Stomach (tissue), 9 donors: Measurements from ENCODE around the gene KIRREL3. TPM values are rescaled to one million over a fixed set of nuclear protein-coding genes. Genes with fewer than 3 reads are reported as not detected.

Experiments
- DNase-seq, 2 donors: peaks; one replicate each; pipeline versions ENCODE4 v3.0.0 to v3.0.0-alpha.2; 2013 to 2019
- H3K27ac ChIP-seq, 5 donors: fragments of 200-600 bp in 4 of 5; sonication (generic) in 4 of 5; one replicate each; pipeline ENCODE4 v1.5.1; 2013 to 2019; ENCODE audit warnings: mild to moderate bottlenecking in 1 of 5, moderate library complexity in 1 of 5
- H3K27me3 ChIP-seq, 3 donors: fragments of 200-600 bp; sonication (generic); one replicate each; pipeline ENCODE4 v1.5.1; 2017 to 2019; ENCODE audit warnings: mixed run types in 1 of 3
- H3K36me3 ChIP-seq, 4 donors: fragments of 200-600 bp; sonication (generic); 1 replicate in 3 of 4; 2 replicates in 1 of 4; pipeline ENCODE4 v1.5.1; 2016 to 2019
- H3K4me1 ChIP-seq, 4 donors: fragments of 200-600 bp; sonication (generic); one replicate each; pipeline ENCODE4 v1.5.1; 2016 to 2019
- H3K4me3 ChIP-seq, 4 donors: fragments of 200-600 bp; sonication (generic) in 3 of 4; one replicate each; pipeline ENCODE4 v1.5.1; 2016 to 2019; ENCODE audit warnings: mild to moderate bottlenecking in 1 of 4
- H3K9me3 ChIP-seq, 4 donors: fragments of 200-600 bp; sonication (generic); one replicate each; pipeline ENCODE4 v1.5.1; 2016 to 2019
- EP300 ChIP-seq: sonication (generic); formaldehyde crosslinking; IDR thresholded peaks from one replicate; pipeline ENCODE4 v1.6.1; 2017; ENCODE audit warnings: antibody characterized with exemption
- POLR2A ChIP-seq, 4 donors: fragments of 450-650 bp; IDR thresholded peaks; one replicate each; pipeline ENCODE4 v1.6.1; 2016; ENCODE audit warnings: antibody characterized with exemption in 4 of 4, control low read depth in 2 of 4, mild to moderate bottlenecking in 1 of 4, moderate library complexity in 1 of 4
- POLR2AphosphoS5 ChIP-seq, 3 donors: sonication (generic); formaldehyde crosslinking; IDR thresholded peaks; one replicate each; pipeline ENCODE4 v1.6.1; 2016; ENCODE audit warnings: antibody characterized with exemption in 3 of 3
- WGBS, 5 donors: extraction: QIAGEN DNeasy Blood & Tissue Kit in 3 of 5; methylation state at CpG; one replicate each; pipeline versions ENCODE4 v1.1.5 to v1.1.7; 2013 to 2018; 5-methylcytosine and 5-hydroxymethylcytosine counted together
- intact Hi-C: fragments of 100-400 bp; cut with DNase I; formaldehyde crosslinking; loops from one replicate; pipeline ENCODE4 v1.15.1; 2023; ENCODE audit warnings: low total_unique reads
- polyA plus RNA-seq, 3 donors: library from polyadenylated mRNA; stranded (reverse); fragments of 200-250 nt; gene quantifications; one replicate each; pipeline ENCODE4 v1.2.3, GENCODE V29; 2013
- total RNA-seq, 5 donors: library from RNA; depleted of rRNA; stranded (reverse); fragments of >200 nt; gene quantifications; one replicate each; pipeline versions ENCODE4 v1.1.0 to v1.2.3, GENCODE V29; 2014 to 2016
- TF ChIP-seq, protein P1 (sequence below), 7 experiments: fragments of 450-650 bp in 4 of 7; fragments of 200-600 bp in 3 of 7; sonication (generic) in 3 of 7; IDR thresholded peaks; one replicate each; pipeline ENCODE4 v1.5.1; 2016 to 2019; ENCODE audit warnings: antibody characterized with exemption in 7 of 7, control low read depth in 2 of 7, mild to moderate bottlenecking in 1 of 7
- donor health status: healthy with polysubstance abuse.
- donor health status: Bipolar disorder and iron deficiency.
- donor health status: healthy.

The KIRREL3 gene
- total and polyA plus RNA-seq, 8 donors = 0.10 to 1.7 (median 0.38) TPM; not detected in 4

DNA sequence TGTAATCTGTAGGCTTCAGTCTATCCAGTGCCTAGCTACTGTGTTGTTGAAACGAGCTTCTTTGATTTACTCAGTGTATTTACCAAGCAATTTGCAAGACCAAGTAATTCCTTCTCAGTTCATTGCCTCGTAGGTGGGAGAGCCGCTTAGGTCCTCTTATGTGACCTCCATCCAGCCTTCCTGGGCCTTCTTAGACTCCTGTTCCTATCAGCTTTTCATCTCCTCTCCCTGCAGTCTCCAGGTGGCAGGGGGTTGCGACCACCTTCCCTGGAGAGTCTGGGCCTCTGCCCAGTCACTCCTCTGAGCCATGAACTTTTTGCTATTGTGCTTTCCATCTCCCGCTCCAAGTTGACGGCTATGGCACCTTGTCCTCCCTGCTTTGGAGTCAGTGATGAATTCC, 251.8 kb downstream of the KIRREL3 start:
- no peak overlapping the region for H3K4me3 ChIP-seq
- H3K4me1 ChIP-seq = no peaks in the 10 kb centered on the region
- H3K36me3 ChIP-seq = no peaks in the 10 kb centered on the region
- peaks cover 0 to 10% (median 0%) of the 10 kb centered on the region in 4 donors for H3K9me3 ChIP-seq
- H3K27me3 ChIP-seq = peaks cover 0 to 8% (median 8%) of the 10 kb centered on the region in 3 donors
- 80 to 87% (median 83%) methylated on average over 6 of the region's 6 CpGs for WGBS, 5 donors
- no peak for DNase-seq
- no peak overlapping the region for H3K27ac ChIP-seq
- TF ChIP-seq POLR2A (IDR thresholded peaks at IDR 0.05) = no peak
- intact Hi-C loops = no loop called here

- no peaks in the 10 kb centered on the region for H3K36me3 ChIP-seq
- intact Hi-C loops = no loop called here
- H3K27ac ChIP-seq = no peak overlapping the region
- H3K27me3 ChIP-seq = peaks cover 0 to 8% (median 8%) of the 10 kb centered on the region in 3 donors
- H3K9me3 ChIP-seq = peaks cover 0 to 10% (median 0%) of the 10 kb centered on the region in 4 donors
- TF ChIP-seq POLR2AphosphoS5 (IDR thresholded peaks at IDR 0.05) = no peak
- no peak for TF ChIP-seq EP300
- no peak for TF ChIP-seq POLR2A (IDR thresholded peaks at IDR 0.05)
- TF ChIP-seq, protein P1, sequence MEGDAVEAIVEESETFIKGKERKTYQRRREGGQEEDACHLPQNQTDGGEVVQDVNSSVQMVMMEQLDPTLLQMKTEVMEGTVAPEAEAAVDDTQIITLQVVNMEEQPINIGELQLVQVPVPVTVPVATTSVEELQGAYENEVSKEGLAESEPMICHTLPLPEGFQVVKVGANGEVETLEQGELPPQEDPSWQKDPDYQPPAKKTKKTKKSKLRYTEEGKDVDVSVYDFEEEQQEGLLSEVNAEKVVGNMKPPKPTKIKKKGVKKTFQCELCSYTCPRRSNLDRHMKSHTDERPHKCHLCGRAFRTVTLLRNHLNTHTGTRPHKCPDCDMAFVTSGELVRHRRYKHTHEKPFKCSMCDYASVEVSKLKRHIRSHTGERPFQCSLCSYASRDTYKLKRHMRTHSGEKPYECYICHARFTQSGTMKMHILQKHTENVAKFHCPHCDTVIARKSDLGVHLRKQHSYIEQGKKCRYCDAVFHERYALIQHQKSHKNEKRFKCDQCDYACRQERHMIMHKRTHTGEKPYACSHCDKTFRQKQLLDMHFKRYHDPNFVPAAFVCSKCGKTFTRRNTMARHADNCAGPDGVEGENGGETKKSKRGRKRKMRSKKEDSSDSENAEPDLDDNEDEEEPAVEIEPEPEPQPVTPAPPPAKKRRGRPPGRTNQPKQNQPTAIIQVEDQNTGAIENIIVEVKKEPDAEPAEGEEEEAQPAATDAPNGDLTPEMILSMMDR (IDR thresholded peaks at IDR 0.05) = no peak
- H3K4me3 ChIP-seq = no peak overlapping the region
- H3K4me1 ChIP-seq = no peaks in the 10 kb centered on the region
- WGBS, 5 donors = 64 to 85% (median 77%) methylated on average over 16 to 17 of the region's 17 CpGs
- peak in 1 of 2 donors; percentile 59 for DNase-seq
Observed at GRCh38 chr11:126748100-126748791, 252.3 kb downstream of the KIRREL3 start.

GRCh38 chr11:126747315-126747714, 253.3 kb downstream of the KIRREL3 start:
- intact Hi-C loops = no loop called here
- WGBS, 5 donors = 64 to 82% (median 68%) methylated on average over 9 of the region's 9 CpGs

GRCh38 chr11:126746443-126746842, 254.1 kb downstream of the KIRREL3 start:
- no peak for DNase-seq
- TF ChIP-seq POLR2AphosphoS5 (IDR thresholded peaks at IDR 0.05) = no peak
- TF ChIP-seq POLR2A (IDR thresholded peaks at IDR 0.05) = no peak
- no peak for TF ChIP-seq EP300
- TF ChIP-seq, protein P1 (IDR thresholded peaks at IDR 0.05) = no peak
- Histone ChIP-seq H3K27me3 (peaks cover 0 to 16% (median 8%) of the 10 kb centered on the region in 3 donors), H3K4me1 (no peaks in the 10 kb centered on the region), H3K9me3 (no peaks in the 10 kb centered on the region), H3K36me3 (no peaks in the 10 kb centered on the region), H3K4me3 (no peak overlapping the region), H3K27ac (no peak overlapping the region)
- intact Hi-C loops = no loop called here
- 74 to 90% (median 79%) methylated on average over 4 of the region's 4 CpGs for WGBS, 5 donors

More at GRCh38 chr11:126747315-126747714, 253.3 kb downstream of the KIRREL3 start:
- Histone ChIP-seq H3K36me3 (no peaks in the 10 kb centered on the region), H3K4me1 (no peaks in the 10 kb centered on the region), H3K9me3 (peaks cover 0 to 7% (median 0%) of the 10 kb centered on the region in 4 donors), H3K27me3 (peaks cover 0 to 13% (median 8%) of the 10 kb centered on the region in 3 donors), H3K4me3 (no peak overlapping the region), H3K27ac (no peak overlapping the region)
- no peak for DNase-seq
- no peak for TF ChIP-seq POLR2AphosphoS5 (IDR thresholded peaks at IDR 0.05)
- TF ChIP-seq, protein P1 (IDR thresholded peaks at IDR 0.05) = no peak
- TF ChIP-seq EP300 = no peak
- TF ChIP-seq POLR2A (IDR thresholded peaks at IDR 0.05) = no peak

GRCh38 chr11:126744699-126745098, 255.9 kb downstream of the KIRREL3 start:
- TF ChIP-seq EP300 (no peak), POLR2AphosphoS5 (IDR thresholded peaks at IDR 0.05) (no peak), POLR2A (IDR thresholded peaks at IDR 0.05) (no peak)
- TF ChIP-seq, protein P1 (IDR thresholded peaks at IDR 0.05) = no peak
- no peak overlapping the region for H3K4me3 ChIP-seq
- no peaks in the 10 kb centered on the region for H3K4me1 ChIP-seq
- no peak for DNase-seq
- H3K27ac ChIP-seq = no peak overlapping the region
- peaks cover 0 to 22% (median 3%) of the 10 kb centered on the region in 3 donors for H3K27me3 ChIP-seq
- intact Hi-C loops = no loop called here
- WGBS, 5 donors = 83 to 97% (median 88%) methylated on average over 4 of the region's 4 CpGs
- no peaks in the 10 kb centered on the region for H3K36me3 ChIP-seq
- no peaks in the 10 kb centered on the region for H3K9me3 ChIP-seq
